Fibroblast of skin of right biceps (primary cell): ENCODE measurements around the gene LILRA2.
"Not testable (repeated sequence)": the region's sequence is repeated elsewhere in the genome, so short reads cannot be mapped to it uniquely, and the experiment has no call there.

Source experiments
- DNase-seq: peaks from one replicate; pipeline ENCODE4 v3.0.0-alpha.2; 2013

Gene LILRA2

GRCh38 chr19:54571715-54572615 is 1.6 kb upstream of the LILRA2 start:
- not testable (repeated sequence) for DNase-seq

DNA sequence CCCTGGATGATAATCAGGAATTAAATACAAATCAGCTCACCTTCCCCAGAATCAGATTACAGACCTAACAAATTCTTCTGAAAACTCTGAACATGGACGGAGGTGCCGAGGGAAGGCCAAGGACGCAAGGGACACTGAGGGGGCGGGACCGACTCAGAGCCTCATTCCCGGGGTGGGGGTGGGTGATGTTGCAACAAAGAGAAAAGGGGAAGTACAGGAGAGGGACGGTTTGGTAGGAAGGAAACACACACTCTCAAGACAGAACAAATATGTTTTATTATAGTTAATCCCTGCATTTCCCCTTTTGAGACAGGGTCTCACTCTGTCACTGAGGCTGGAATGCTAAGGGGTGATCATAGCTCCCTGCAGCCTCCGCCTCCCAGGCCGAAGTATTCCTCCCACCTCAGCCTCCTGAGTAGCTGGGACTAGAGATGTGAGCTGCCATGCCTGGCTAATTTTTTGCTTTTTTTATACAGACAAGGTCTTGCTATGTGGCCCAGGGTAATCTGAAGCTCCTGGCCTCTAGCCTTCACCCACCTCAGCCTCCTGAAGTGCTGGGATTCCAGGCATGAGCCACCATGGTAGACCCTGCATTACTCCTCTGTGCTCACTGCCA is 786 bp upstream of the LILRA2 start:
- DNase-seq: no peak

DNA sequence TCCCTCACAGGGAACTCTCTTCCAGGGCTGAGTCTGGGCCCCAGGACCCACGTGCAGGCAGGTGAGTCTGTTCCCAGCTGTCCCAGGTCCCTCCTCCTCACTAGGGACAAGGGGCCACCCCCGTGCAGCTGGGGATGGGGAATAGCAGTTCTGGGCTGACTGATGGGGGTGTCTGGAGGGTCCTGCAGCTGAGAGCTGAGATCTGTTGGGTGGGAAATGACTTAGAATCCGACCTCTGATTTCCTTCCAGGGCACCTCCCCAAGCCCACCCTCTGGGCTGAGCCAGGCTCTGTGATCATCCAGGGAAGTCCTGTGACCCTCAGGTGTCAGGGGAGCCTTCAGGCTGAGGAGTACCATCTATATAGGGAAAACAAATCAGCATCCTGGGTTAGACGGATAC is 461 bp downstream of the LILRA2 start:
- no peak for DNase-seq

DNA sequence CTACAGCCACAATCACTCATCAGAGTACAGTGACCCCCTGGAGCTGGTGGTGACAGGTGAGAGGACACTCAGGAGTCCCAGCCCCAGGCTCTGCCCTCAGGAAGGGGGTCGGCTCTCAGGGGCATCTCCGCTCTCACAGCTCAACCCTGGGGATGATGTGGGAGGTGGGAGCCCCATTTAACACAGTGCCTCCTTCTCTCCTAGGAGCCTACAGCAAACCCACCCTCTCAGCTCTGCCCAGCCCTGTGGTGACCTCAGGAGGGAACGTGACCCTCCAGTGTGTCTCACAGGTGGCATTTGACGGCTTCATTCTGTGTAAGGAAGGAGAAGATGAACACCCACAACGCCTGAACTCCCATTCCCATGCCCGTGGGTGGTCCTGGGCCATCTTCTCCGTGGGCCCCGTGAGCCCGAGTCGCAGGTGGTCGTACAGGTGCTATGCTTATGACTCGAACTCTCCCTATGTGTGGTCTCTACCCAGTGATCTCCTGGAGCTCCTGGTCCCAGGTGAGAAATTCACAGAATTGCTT is 1.0 kb downstream of the LILRA2 start:
- DNase-seq: no peak

DNA sequence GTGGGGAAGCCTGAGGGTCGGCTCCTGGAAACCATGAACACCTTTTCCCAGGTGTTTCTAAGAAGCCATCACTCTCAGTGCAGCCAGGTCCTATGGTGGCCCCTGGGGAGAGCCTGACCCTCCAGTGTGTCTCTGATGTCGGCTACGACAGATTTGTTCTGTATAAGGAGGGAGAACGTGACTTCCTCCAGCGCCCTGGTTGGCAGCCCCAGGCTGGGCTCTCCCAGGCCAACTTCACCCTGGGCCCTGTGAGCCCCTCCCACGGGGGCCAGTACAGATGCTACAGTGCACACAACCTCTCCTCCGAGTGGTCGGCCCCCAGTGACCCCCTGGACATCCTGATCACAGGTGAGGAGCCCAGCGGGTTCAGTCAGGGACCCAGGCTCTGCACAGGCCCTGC is 1.6 kb downstream of the LILRA2 start:
- DNase-seq: not testable (repeated sequence)

DNA sequence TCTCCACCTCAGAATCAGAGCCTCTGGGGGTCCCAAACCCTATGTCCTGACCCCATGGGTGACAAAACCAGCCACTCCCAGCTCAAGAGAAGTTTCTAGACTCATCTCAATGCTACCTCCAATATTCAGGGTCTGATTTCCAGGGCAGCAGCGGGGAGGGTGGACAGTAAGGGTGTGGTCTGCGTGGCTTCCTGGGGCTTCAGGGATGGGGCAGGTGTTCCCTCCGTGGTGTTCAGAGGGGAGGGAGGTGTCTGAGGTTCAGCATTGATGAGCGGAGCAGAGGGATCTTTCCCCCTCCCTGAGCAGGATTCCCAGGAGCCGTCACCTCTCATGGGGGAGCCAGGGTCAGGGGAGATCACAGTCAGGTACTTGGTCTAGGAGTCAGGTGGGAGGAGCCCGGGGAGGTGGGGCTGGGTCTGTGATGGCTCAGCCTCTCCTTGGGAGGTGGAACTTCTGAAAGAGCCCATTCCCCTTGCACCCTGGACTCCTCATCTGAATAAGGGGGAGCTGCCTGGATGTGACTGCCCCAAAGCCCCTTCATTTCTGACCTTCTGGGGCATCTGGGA is 2.9 kb downstream of the LILRA2 start:
- DNase-seq: no peak

GRCh38 chr19:54577334-54577733 is 3.7 kb downstream of the LILRA2 start:
- no peak for DNase-seq

GRCh38 chr19:54578268-54578667 is 4.7 kb downstream of the LILRA2 start:
- not testable (repeated sequence) for DNase-seq

DNA sequence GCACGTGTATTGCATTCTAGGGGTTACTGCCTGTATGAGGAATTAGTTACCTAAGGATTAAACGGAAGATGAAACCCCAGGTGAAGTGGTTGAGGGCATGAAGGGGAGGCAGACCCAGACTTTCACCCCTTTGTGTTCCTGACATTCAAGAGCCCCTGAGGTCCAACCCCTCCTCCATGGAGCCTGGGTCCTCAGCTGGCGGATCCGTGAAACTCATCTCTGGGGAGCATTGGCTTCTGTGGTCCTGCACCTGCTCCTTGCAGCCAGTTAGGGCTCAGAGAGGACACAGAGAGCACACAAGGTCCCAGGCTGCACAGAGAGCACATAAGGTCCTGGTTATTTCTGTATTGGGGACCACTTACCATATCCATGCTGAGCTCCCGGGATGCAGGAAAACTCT is 12.8 kb downstream of the LILRA2 start:
- DNase-seq: no peak

DNA sequence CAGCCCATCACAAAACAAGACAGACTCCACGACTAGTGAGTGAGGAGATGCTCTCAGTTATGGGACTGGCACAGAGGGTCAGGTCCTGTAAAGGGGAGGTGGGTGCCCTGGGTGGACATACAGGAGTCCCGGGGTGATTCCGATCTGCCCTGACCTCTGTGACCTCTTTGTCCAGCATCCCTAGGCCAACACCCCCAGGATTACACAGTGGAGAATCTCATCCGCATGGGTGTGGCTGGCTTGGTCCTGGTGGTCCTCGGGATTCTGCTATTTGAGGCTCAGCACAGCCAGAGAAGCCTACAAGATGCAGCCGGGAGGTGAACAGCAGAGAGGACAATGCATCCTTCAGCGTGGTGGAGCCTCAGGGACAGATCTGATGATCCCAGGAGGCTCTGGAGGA is 13.4 kb downstream of the LILRA2 start:
- no peak for DNase-seq

- not testable (repeated sequence) for DNase-seq
These were observed 19.9 kb downstream of the LILRA2 start, which contains the start of gene LILRA1 for GRCh38 chr19:54593445-54593844. LILRA1 (plus strand) TSS chr19:54593632; CDS start chr19:54594245, 613 bp downstream.

- not testable (repeated sequence) for DNase-seq
These were observed 20.5 kb downstream of the LILRA2 start for GRCh38 chr19:54593931-54594626.

DNA sequence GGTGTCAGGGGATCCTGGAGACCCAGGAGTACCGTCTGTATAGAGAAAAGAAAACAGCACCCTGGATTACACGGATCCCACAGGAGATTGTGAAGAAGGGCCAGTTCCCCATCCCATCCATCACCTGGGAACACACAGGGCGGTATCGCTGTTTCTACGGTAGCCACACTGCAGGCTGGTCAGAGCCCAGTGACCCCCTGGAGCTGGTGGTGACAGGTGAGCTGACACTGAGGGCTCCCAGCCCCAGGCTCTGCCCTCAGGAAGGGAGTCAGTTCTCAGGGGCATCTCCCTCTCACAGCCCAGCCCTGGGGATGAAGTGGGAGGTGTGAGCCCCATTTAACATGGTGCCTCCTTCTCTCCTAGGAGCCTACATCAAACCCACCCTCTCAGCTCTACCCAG is 21.1 kb downstream of the LILRA2 start:
- DNase-seq: no peak

DNA sequence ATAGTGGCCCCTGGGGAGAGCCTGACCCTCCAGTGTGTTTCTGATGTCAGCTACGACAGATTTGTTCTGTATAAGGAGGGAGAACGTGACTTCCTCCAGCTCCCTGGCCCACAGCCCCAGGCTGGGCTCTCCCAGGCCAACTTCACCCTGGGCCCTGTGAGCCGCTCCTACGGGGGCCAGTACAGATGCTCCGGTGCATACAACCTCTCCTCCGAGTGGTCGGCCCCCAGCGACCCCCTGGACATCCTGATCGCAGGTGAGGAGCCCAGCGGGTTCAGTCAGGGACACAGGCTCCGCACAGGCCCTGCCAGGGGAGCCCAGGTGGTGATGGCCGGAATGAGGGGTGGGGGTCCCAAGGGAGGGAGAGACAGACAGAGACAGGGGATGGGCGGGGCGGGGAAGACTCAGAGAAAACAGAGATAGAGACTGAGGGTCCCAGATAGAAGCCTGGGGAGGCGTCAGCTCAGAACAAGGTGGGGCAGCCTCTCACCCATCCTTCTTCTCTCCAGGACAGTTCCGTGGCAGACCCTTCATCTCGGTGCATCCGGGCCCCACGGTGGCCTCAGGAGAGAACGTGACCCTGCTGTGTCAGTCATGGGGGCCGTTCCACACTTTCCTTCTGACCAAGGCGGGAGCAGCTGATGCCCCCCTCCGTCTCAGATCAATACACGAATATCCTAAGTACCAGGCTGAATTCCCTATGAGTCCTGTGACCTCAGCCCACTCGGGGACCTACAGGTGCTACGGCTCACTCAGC is 22.3 kb downstream of the LILRA2 start:
- DNase-seq: not testable (repeated sequence)

GRCh38 chr19:54600212-54600611 is 26.6 kb downstream of the LILRA2 start:
- no peak for DNase-seq

GRCh38 chr19:54606230-54606629 is 32.6 kb downstream of the LILRA2 start:
- DNase-seq: no peak

DNA sequence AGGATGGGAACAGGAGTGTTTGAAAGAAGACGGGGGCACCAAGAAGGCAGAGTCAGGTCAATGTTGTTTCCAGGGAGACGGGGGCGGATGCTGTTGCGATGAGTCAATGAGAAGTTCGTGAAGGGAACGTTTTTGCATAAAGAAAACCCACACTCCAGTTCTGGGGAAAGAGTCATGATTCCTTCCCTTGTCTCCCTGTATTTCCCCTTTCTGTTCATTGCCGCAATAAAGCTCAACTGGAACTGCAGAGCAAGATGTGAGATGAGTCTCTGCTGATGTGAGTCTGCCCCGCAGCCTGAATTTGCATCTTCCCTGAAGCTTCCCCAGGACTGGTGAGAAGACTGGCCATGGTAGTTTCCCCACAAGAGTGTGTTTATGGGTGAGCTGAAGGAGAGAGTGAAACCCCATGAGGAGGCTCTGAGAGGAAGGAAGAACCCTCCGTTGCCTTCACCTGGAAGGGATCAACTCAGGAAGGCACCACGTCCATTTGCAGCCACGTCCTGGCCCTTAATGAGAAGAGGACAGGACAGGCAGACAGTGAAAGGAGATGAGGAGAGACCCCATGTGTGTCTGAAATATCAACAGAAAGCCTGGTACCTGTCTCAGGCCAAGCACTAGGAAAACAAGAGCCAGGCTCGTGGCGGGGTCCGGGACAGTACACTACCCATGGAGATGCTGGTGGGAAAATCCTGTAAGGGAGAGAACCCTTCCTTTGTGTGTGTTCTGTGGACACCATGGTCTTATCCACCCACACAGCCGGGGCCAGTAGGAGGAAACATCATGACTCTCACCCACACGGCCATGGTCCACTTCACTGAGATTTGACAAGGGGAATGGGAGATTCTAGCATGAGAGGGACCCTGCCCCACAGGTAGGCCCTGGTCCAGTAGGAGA is 33.5 kb downstream of the LILRA2 start:
- no peak for DNase-seq

DNA sequence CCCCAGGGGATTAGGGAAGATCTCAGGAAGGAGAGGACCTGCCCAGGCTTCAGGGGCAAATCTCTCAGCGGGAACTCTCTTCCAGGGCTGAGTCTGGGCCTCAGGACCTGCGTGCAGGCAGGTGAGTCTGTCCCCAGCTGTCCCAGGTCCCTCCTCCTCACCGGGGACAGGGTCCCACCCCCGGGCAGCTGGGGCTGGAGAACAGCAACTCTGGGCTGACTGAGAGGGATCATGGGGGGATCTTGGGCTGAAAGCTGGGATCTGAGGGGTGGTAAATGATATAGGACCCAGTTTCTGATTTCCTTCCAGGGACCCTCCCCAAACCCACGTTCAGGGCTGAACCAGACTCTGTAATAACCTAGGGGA is 34.2 kb downstream of the LILRA2 start:
- DNase-seq: no peak

DNA sequence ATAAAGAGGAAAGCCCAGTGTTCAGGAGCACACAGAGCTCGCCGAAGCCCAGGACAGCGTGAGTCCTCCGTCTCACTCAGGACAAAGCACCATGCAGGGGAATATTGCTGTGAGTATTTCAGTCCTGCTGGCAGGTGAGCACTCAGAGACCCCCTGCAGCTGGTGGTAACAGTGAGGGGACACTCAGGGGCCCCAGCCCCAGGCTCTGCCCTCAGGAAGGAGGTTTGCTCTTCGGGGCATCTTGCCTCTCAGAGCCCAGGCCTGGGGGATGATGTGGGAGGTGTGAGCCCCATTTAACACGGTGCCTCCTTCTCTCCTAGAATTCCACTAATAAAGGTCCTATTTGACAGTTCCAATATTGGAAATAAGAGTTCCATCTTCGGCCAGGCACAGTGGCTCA is 34.6 kb downstream of the LILRA2 start:
- no peak for DNase-seq

- no peak for DNase-seq
These were observed 35.2 kb downstream of the LILRA2 start for GRCh38 chr19:54608792-54609191.

- no peak for DNase-seq
These were observed 35.8 kb downstream of the LILRA2 start for GRCh38 chr19:54609356-54609791.
